PC-3 (cell line): ENCODE results near the gene NRL.
"Not testable (repeated sequence)": the region's sequence is repeated elsewhere in the genome, so short reads cannot be mapped to it uniquely, and the experiment has no call there.

ENCODE experiments used
- EZH2phosphoT487 ChIP-seq: fragments of 300-600 bp; sonication (generic); IDR thresholded peaks from 2 replicates; pipeline ENCODE4 v1.6.1; 2018; ENCODE audit warnings: mild to moderate bottlenecking, antibody characterized with exemption, low read length, borderline replicate concordance
- TF ChIP-seq, protein P1 (sequence below): fragments of 300-600 bp; sonication (generic); conservative IDR thresholded peaks from 2 replicates; pipeline ENCODE4 v1.5.1; 2017; ENCODE audit warnings: antibody characterized with exemption, low read depth, mild to moderate bottlenecking, low read length

DNA sequence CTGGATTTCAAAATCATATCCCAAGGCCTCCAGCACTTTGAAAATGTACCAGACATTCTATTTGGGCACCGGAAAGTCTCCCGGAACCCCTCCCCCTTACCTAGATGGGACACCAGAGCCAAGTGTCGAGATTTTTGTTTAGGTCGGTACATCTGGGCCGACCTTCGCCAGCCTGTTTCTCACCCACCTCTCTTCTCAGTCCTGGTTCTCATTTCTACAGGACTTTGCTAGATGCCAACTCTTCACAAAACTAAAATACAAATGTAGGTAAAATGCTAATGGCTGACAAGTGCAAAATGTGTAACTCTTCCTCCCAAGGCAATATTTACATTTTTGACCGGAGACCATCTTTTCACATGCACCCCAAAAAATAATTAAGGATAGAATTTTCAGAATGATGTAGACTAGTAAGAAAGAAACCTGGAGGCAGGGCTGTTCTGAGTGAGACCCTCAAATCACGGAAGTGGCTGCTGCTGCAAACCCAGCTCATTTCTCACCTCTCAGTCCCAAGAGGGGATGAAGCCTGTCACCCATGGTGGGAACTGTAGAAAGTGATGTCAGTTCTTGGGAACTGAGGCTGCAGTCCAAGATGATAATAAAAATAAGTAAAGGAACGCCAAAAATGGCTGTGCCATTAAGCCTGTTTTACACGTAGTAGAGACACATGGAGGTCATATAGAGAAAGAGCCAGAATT lies 77.6 kb downstream of the NRL start:
- TF ChIP-seq, protein P1, sequence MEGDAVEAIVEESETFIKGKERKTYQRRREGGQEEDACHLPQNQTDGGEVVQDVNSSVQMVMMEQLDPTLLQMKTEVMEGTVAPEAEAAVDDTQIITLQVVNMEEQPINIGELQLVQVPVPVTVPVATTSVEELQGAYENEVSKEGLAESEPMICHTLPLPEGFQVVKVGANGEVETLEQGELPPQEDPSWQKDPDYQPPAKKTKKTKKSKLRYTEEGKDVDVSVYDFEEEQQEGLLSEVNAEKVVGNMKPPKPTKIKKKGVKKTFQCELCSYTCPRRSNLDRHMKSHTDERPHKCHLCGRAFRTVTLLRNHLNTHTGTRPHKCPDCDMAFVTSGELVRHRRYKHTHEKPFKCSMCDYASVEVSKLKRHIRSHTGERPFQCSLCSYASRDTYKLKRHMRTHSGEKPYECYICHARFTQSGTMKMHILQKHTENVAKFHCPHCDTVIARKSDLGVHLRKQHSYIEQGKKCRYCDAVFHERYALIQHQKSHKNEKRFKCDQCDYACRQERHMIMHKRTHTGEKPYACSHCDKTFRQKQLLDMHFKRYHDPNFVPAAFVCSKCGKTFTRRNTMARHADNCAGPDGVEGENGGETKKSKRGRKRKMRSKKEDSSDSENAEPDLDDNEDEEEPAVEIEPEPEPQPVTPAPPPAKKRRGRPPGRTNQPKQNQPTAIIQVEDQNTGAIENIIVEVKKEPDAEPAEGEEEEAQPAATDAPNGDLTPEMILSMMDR = peak; percentile 4; the same call in 1 of the 2 replicates
- TF ChIP-seq EZH2phosphoT487 = not testable (repeated sequence)
